Suprapubic skin (tissue), 4 donors: Measurements from ENCODE around the gene CLPX. TPM values are rescaled to one million over a fixed set of nuclear protein-coding genes. Genes with fewer than 3 reads are reported as not detected.
"Not testable (repeated sequence)": the region's sequence is repeated elsewhere in the genome, so short reads cannot be mapped to it uniquely, and the experiment has no call there.

Source experiments
- DNase-seq, 2 donors: peaks; one replicate each; pipeline ENCODE4 v3.0.0-alpha.2; 2019; ENCODE audit warnings: low spot score in 2 of 2
- H3K27ac ChIP-seq: fragments of 200-600 bp; sonication (generic); one replicate; pipeline ENCODE4 v1.5.1; 2019
- H3K27me3 ChIP-seq: fragments of 200-600 bp; sonication (generic); one replicate; pipeline ENCODE4 v1.5.1; 2019
- H3K36me3 ChIP-seq: fragments of 200-600 bp; sonication (generic); one replicate; pipeline ENCODE4 v1.5.1; 2019
- H3K4me1 ChIP-seq: fragments of 200-600 bp; sonication (generic); one replicate; pipeline ENCODE4 v1.5.1; 2019
- H3K4me3 ChIP-seq: fragments of 200-600 bp; sonication (generic); one replicate; pipeline ENCODE4 v1.5.1; 2019; ENCODE audit warnings: mild to moderate bottlenecking
- H3K9me3 ChIP-seq: fragments of 200-600 bp; sonication (generic); one replicate; pipeline ENCODE4 v1.5.1; 2019
- CTCF ChIP-seq, 2 donors: fragments of 200-600 bp in 1 of 2; fragments of 450-650 bp in 1 of 2; sonication (generic) in 1 of 2; IDR thresholded peaks; one replicate each; pipeline ENCODE4 v1.5.1; 2016 to 2019; ENCODE audit warnings: antibody characterized with exemption in 2 of 2, mild to moderate bottlenecking in 1 of 2, moderate library complexity in 1 of 2
- EP300 ChIP-seq: sonication (generic); formaldehyde crosslinking; IDR thresholded peaks from one replicate; pipeline ENCODE4 v1.6.1; 2017; ENCODE audit warnings: antibody characterized with exemption
- POLR2A ChIP-seq, 2 donors: fragments of 450-650 bp; IDR thresholded peaks; one replicate each; pipeline ENCODE4 v1.6.1; 2017; ENCODE audit warnings: antibody characterized with exemption in 2 of 2, mild to moderate bottlenecking in 2 of 2, moderate library complexity in 2 of 2
- POLR2AphosphoS5 ChIP-seq, 3 donors: sonication (generic); formaldehyde crosslinking; IDR thresholded peaks; one replicate each; pipeline ENCODE4 v1.6.1; 2017; ENCODE audit warnings: antibody characterized with exemption in 3 of 3
- WGBS: methylation state at CpG from one replicate; pipeline ENCODE4 v1.1.5; 2018; 5-methylcytosine and 5-hydroxymethylcytosine counted together
- total RNA-seq, 4 donors: library from RNA; depleted of rRNA; stranded (reverse); fragments of >200 nt; gene quantifications; one replicate each; pipeline ENCODE4 v1.1.0, GENCODE V29; 2016

Gene CLPX
- total RNA-seq, 4 donors from 2014 or later, result 45.5 to 103 (median 58.3) TPM

- no peaks in the 10 kb centered on the region for H3K9me3 ChIP-seq
- peak; percentile 47 to 63 for DNase-seq
- no peak overlapping the region for H3K27ac ChIP-seq
- H3K36me3 ChIP-seq, result peaks cover 59% of the 10 kb centered on the region
- no peaks in the 10 kb centered on the region for H3K27me3 ChIP-seq
- H3K4me1 ChIP-seq, result no peaks in the 10 kb centered on the region
- no peak for TF ChIP-seq EP300
- 32% methylated on average over 7 of the region's 7 CpGs for WGBS
- H3K4me3 ChIP-seq, result no peak overlapping the region
Measured at GRCh38 chr15:65100442-65100841, 84.7 kb downstream of the CLPX start.

- H3K9me3 ChIP-seq, H3K27ac ChIP-seq, H3K4me3 ChIP-seq, H3K27me3 ChIP-seq, H3K4me1 ChIP-seq: not testable (repeated sequence)
- DNase-seq, result peak; percentile 17 to 65
- 93% methylated on average over 10 of the region's 10 CpGs for WGBS
- H3K36me3 ChIP-seq, result peaks cover 53% of the 10 kb centered on the region
Measured at GRCh38 chr15:65099801-65100200, 85.3 kb downstream of the CLPX start.

- peak; percentile 36 to 64 for DNase-seq
- H3K27ac ChIP-seq, result no peak overlapping the region
- H3K4me3 ChIP-seq, result no peak overlapping the region
- H3K27me3 ChIP-seq, result no peaks in the 10 kb centered on the region
- H3K4me1 ChIP-seq, result no peaks in the 10 kb centered on the region
- 94% methylated on average over 5 of the region's 5 CpGs for WGBS
- no peaks in the 10 kb centered on the region for H3K9me3 ChIP-seq
- H3K36me3 ChIP-seq, result peaks cover 50% of the 10 kb centered on the region
- TF ChIP-seq EP300 (no peak), POLR2AphosphoS5 (IDR thresholded peaks at IDR 0.05) (no peak), POLR2A (IDR thresholded peaks at IDR 0.05) (no peak), CTCF (IDR thresholded peaks at IDR 0.05) (no peak)
Measured at GRCh38 chr15:65099336-65099735, 85.8 kb downstream of the CLPX start.

Other genes starting within 250 kb of the CLPX start
- 10 to 100 TPM; 57.0 to 84.3 (median 73.5) TPM for gene SPG21, start 195.4 kb downstream of the CLPX start, total RNA-seq
- 100 to 1,000 TPM in 1 of 4 donors, 10 to 100 TPM in 3; 11.7 to 159 (median 18.1) TPM for gene MTFMT, start 155.7 kb downstream of the CLPX start, total RNA-seq
- under 1 TPM in 1 of 4 donors, not detected in 3; 0.60 TPM for gene SLC51B, start 140.0 kb downstream of the CLPX start, total RNA-seq
- gene RASL12, start 117.4 kb downstream of the CLPX start, total RNA-seq, result 1 to 10 TPM; 4.8 to 9.7 (median 6.7) TPM
- not detected for gene KBTBD13, start 108.6 kb downstream of the CLPX start, total RNA-seq
- gene UBAP1L, start 70.1 kb downstream of the CLPX start, total RNA-seq, result 10 to 100 TPM in 1 of 4 donors, 1 to 10 TPM in 3; 2.3 to 21.4 (median 5.6) TPM
- gene PDCD7, start 51.5 kb downstream of the CLPX start, total RNA-seq, result 10 to 100 TPM; 18.1 to 46.3 (median 22.0) TPM
- 10 to 100 TPM in 3 of 4 donors, 1 to 10 TPM in 1; 2.7 to 15.2 (median 11.3) TPM for gene CILP, start 26.1 kb upstream of the CLPX start, total RNA-seq
- gene PARP16, start 101.5 kb upstream of the CLPX start, total RNA-seq, result 10 to 100 TPM in 3 of 4 donors, 1 to 10 TPM in 1; 8.2 to 16.7 (median 11.7) TPM
- not detected for gene RNU5A-1, start 110.7 kb upstream of the CLPX start, total RNA-seq
- gene RNU5B-1, start 119.3 kb upstream of the CLPX start, total RNA-seq, result not detected
- not detected for gene IGDCC3, start 192.7 kb upstream of the CLPX start, total RNA-seq
- gene IGDCC4, start 237.6 kb upstream of the CLPX start, total RNA-seq, result 1 to 10 TPM in 1 of 4 donors, under 1 TPM in 3; 0.16 to 1.4 (median 0.35) TPM